Heart left ventricle (tissue), 13 donors: ENCODE results near the gene SH3BGRL3.

Source experiments
- POLR2A ChIP-seq, 2 donors: fragments of 450-650 bp; IDR thresholded peaks; one replicate each; pipeline ENCODE4 v1.6.1; 2017; ENCODE audit warnings: antibody characterized with exemption in 2 of 2, mild to moderate bottlenecking in 2 of 2, moderate library complexity in 2 of 2
- TF ChIP-seq, protein P1 (sequence below), 12 donors: fragments of 200-600 bp; sonication (generic) in 4 of 12; IDR thresholded peaks; one replicate each; pipeline versions ENCODE4 v1.5.0 to v1.8.0; 2018 to 2022; ENCODE audit warnings: antibody characterized with exemption in 12 of 12, mild to moderate bottlenecking in 5 of 12
- donor health status: ischemic (EF 13 %, LVEDD 7.1; RV severe dilation, severe dysfunction).
- donor health status: DM: no; HTN: yes; CAD: no.
- donor health status: DM: no; HTN: no; CAD: no.
- donor health status: ischemic (EF 25% LVEDD 6.9; RV normal size, moderate dysfunction).
- donor health status: ischemic (EF 25% LVEDD 5.7; RV mildly dilated, moderate dysfunction).
- donor health status: ischemic (EF 35%, LVEDD 5.7; RV mildly dilated, moderate dysfunction).
- donor health status: nonischemic (EF 11% LVEDD 7.7; RV severe dilation, severe dysfunction).
- donor health status: DM: yes; HTN: yes; CAD: no.
- donor health status: PGD.
- donor health status: ischemic (EF 29% LVEDD 5.4; RV normal size, mild dysfunction).
- donor health status: nonischemic (EF 23%, LVEDD 6.1; RV moderate dilation, normal function).

DNA sequence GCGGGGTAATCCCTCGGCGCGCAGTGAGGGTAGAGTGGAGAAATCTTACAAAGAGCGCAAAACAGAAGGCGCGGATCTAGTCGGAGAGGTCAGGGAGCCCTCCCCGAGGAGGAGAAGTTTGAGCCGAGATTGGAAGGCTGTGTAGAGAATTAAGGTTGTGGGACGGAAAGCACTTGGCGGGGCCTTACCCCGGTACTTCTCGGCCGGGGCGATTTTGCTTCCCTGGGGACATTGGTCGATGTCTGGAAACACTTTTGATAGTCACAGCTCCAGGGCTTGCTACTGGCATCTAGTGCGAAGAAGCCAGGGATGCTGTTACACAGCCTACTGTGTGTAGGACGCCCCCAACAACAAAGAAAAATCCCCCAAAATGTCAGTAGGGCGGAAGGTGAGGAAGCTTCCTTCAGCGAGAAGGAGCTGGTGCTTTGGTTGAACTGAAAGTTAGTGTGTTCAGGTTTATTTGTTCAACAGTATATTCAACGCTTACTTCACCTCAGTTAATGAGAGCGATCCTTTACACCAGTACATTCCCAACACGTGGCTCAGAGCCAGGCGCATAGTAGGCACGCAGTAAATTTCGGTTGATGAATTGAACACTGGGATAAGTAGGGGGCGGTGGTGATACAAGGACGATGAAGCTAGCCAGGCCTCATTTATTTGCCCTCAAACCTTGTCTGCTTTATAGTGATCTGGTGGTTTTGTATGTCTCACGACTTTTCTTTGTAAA lies 45.1 kb upstream of the SH3BGRL3 start:
- TF ChIP-seq, protein P1, sequence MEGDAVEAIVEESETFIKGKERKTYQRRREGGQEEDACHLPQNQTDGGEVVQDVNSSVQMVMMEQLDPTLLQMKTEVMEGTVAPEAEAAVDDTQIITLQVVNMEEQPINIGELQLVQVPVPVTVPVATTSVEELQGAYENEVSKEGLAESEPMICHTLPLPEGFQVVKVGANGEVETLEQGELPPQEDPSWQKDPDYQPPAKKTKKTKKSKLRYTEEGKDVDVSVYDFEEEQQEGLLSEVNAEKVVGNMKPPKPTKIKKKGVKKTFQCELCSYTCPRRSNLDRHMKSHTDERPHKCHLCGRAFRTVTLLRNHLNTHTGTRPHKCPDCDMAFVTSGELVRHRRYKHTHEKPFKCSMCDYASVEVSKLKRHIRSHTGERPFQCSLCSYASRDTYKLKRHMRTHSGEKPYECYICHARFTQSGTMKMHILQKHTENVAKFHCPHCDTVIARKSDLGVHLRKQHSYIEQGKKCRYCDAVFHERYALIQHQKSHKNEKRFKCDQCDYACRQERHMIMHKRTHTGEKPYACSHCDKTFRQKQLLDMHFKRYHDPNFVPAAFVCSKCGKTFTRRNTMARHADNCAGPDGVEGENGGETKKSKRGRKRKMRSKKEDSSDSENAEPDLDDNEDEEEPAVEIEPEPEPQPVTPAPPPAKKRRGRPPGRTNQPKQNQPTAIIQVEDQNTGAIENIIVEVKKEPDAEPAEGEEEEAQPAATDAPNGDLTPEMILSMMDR (IDR thresholded peaks at IDR 0.05): no peak
- no peak for TF ChIP-seq POLR2A (IDR thresholded peaks at IDR 0.05)
